ENCODE data around the gene ZNF587.
A peak's percentile ranks its signal among the peaks of the same experiment; 100 is the strongest.

ZNF587 gene

DNA sequence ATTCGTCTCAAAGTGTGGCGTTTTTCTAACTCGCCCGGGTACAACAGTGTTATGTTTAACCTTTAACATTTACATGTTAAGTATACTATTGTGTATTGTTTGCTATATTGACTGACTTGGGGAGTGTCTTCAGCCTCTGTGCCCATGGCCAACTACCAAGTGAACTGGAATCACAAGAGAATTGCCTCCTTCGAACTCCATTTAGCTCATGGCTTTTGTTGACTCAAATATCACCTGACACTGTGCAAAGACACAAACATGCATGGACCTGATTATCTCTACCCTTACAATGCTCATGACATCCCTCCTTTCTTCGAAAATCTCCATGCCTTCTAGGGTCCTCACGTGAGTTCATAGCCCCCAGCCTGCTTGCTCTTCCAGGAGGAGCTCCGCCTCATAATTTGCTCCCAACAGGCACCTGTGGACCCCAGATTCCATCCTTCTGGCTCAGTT is 38.5 kb downstream of the ZNF587 start:
- no peak for DNase-seq

GRCh38 chr19:57888560-57889231 is 39.0 kb downstream of the ZNF587 start, which contains the start of gene ZNF814:
TSS of gene ZNF814 (minus strand) at chr19:57889037. CDS start at chr19:57888802, 235 bp downstream.
- DNase-seq = peak; percentile 55

DNA sequence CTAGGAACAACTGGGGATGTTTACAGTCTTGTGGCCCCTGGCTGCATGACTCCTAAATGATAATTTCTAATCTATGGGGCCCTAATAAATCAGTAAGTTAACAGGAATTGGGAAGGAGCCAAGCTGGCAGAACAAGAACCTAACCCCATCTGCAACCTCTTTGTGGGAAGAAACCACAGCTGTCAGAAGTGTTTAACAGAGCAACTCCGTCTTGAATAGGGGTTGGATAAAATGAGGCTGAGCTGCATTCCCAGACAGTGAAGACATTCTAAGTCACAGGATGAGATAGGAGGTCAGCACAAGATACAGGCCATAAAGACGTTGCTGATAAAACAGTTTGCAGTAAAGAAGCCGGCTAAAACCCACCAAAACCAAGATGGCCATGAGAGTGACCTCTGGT is 41.0 kb downstream of the ZNF587 start:
- peak; percentile 99 for DNase-seq

DNA sequence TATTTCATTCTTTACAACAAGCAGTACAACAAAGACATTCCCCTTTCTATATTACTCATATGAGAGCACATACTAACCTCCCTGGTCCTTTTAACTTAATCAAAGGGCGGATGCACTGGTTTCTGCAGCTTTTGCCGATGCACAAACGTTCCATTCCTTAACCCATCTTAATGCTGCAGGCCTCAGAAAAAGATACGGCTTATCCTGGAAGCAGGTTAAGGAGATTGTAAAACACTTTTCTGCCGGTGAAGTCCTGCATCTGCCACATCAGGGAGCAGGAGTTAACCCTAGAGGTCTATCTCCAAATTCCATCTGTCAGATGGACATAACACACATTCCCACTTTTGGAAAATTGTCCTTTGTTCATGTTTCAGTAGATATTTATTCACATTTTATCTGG is 50.7 kb downstream of the ZNF587 start:
- no peak for DNase-seq

- DNase-seq = no peak
Measured at GRCh38 chr19:57903618-57904184, 54.0 kb downstream of the ZNF587 start.

DNA sequence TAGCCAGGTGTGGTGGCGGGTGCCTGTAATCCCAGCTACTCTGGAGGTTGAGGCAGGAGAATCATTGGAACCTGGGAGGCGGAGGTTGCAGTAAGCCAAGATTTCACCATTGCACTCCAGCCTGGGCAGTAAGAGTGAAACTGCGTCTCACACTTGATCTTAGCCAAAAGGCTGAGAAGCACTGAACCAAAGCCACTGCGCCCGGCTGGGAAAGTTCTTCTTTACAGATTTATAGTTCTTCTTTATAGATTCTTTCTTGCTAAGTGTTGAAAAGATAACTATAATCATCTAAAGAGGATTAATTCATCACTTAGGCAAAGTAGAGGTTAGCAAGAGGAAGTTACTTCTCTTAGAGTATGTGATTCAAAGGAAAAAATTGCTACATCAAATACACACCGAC is 55.6 kb downstream of the ZNF587 start:
- DNase-seq = no peak

DNA sequence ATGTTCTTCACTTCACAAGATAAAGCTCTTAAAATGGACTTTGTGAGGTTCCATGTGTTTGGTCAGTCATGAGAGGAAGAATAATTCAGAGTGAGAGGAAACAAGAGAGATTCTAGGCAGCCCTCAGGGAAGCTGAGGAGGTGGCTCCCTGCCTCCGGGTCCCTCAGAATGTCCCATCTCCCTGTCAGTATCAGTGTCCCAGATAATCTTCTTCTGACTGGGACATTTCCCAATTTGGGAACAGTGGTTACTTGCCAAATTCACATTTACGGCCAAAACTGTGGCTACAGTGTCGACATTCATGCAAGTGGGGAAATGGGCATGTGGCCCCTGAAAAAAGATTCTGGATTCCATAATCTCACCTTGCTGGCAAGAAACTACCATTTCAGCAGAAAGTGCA is 57.7 kb downstream of the ZNF587 start:
- DNase-seq = no peak

- DNase-seq = no peak
Measured at GRCh38 chr19:57914531-57914930, 64.9 kb downstream of the ZNF587 start.

Data from NCI-H226 (cell line).